Liver (tissue), 9 donors: ENCODE results near the gene RAI1. TPM values are rescaled to one million over a fixed set of nuclear protein-coding genes. Genes with fewer than 3 reads are reported as not detected.

ENCODE experiments used
- DNase-seq: peaks from one replicate; pipeline ENCODE4 v3.0.0-alpha.2; 2017; ENCODE audit warnings: low spot score
- H3K27ac ChIP-seq, 2 donors: one replicate each; pipeline ENCODE4 v1.7.0; 2013; ENCODE audit warnings: inconsistent platforms in 2 of 2, low read length in 2 of 2, control low read depth in 1 of 2, low read depth in 1 of 2, mild to moderate bottlenecking in 1 of 2
- H3K27me3 ChIP-seq, 4 donors: one replicate each; pipeline versions ENCODE4 v1.6.1 to v1.7.0; 2013; ENCODE audit warnings: low read length in 3 of 4, inconsistent platforms in 1 of 4, mild to moderate bottlenecking in 1 of 4, moderate library complexity in 1 of 4; ENCODE audit not compliant: control insufficient read depth in 4 of 4, insufficient read depth in 4 of 4
- H3K36me3 ChIP-seq, 4 donors: one replicate each; pipeline versions ENCODE4 v1.6.1 to v1.7.0; 2013; ENCODE audit warnings: low read length in 3 of 4, mild to moderate bottlenecking in 3 of 4, low read depth in 1 of 4, moderate library complexity in 1 of 4; ENCODE audit not compliant: control insufficient read depth in 4 of 4, insufficient read depth in 3 of 4
- H3K4me1 ChIP-seq, 4 donors: one replicate each; pipeline versions ENCODE4 v1.6.1 to v1.7.0; 2013; ENCODE audit warnings: low read length in 3 of 4, mild to moderate bottlenecking in 3 of 4, moderate library complexity in 1 of 4; ENCODE audit not compliant: control insufficient read depth in 4 of 4, insufficient read depth in 4 of 4
- H3K4me3 ChIP-seq, 3 donors: one replicate each; pipeline versions ENCODE4 v1.6.1 to v1.7.0; 2013; ENCODE audit warnings: low read length in 3 of 3, control low read depth in 1 of 3, low read depth in 1 of 3, mild to moderate bottlenecking in 1 of 3
- H3K9ac ChIP-seq, 2 donors: one replicate each; pipeline ENCODE4 v1.7.0; 2013; ENCODE audit warnings: low read length in 2 of 2, mild to moderate bottlenecking in 2 of 2, moderate library complexity in 2 of 2, control low read depth in 1 of 2, low read depth in 1 of 2
- H3K9me3 ChIP-seq, 4 donors: one replicate each; pipeline versions ENCODE4 v1.6.1 to v1.7.0; 2013; ENCODE audit warnings: low read length in 3 of 4; ENCODE audit not compliant: control insufficient read depth in 4 of 4
- FOXA1 ChIP-seq: IDR thresholded peaks from 2 replicates; pipeline ENCODE4 v1.6.1; 2016; ENCODE audit warnings: antibody characterized with exemption
- FOXA2 ChIP-seq: IDR thresholded peaks from 2 replicates; pipeline ENCODE4 v1.6.1; 2016; ENCODE audit warnings: antibody characterized with exemption
- HNF4A ChIP-seq, 2 donors: conservative IDR thresholded peaks; 2 replicates each; pipeline ENCODE4 v1.6.1; 2016; ENCODE audit warnings: antibody characterized with exemption in 2 of 2, mild to moderate bottlenecking in 2 of 2
- NR2F2 ChIP-seq: IDR thresholded peaks from 2 replicates; pipeline ENCODE4 v1.6.1; 2016; ENCODE audit warnings: antibody characterized with exemption
- RAD21 ChIP-seq, 2 donors: IDR thresholded peaks; 2 replicates each; pipeline ENCODE4 v1.6.1; 2016; ENCODE audit warnings: antibody characterized with exemption in 2 of 2, mild to moderate bottlenecking in 2 of 2
- TAF1 ChIP-seq: conservative IDR thresholded peaks from 2 replicates; pipeline ENCODE4 v1.6.1; 2016; ENCODE audit warnings: antibody characterized with exemption, mild to moderate bottlenecking
- YY1 ChIP-seq: IDR thresholded peaks from 2 replicates; pipeline ENCODE4 v1.6.1; 2016; ENCODE audit warnings: antibody characterized with exemption, mild to moderate bottlenecking
- WGBS: extraction: QIAGEN DNeasy Blood & Tissue Kit; methylation state at CpG from one replicate; pipeline ENCODE4 v1.1.7; 2013; 5-methylcytosine and 5-hydroxymethylcytosine counted together
- polyA plus RNA-seq, 2 donors: library from polyadenylated mRNA; stranded (reverse) in 1 of 2; unstranded in 1 of 2; fragments of 200-250 nt in 1 of 2; fragments of >200 nt in 1 of 2; fragmentation: Nextera tagmentation in 1 of 2; extraction: Ambion mirVana in 1 of 2; gene quantifications; one replicate each; pipeline versions ENCODE4 v1.2.1 to v1.2.3, GENCODE V29; 2013 to 2015
- total RNA-seq, 2 donors: library from RNA; depleted of rRNA; stranded (reverse); fragments of >200 nt; gene quantifications; one replicate each; pipeline ENCODE4 v1.2.3, GENCODE V29; 2014
- TF ChIP-seq, protein P1 (sequence below): fragments of 150-350 bp; IDR thresholded peaks from 2 replicates; pipeline ENCODE4 v1.5.1; 2017; ENCODE audit warnings: improper control_type of control experiment, low read depth, low read length; ENCODE audit not compliant: missing input control
- TF ChIP-seq, protein P2 (sequence below): IDR thresholded peaks from 2 replicates; pipeline ENCODE4 v1.6.1; 2016; ENCODE audit warnings: antibody characterized with exemption
- TF ChIP-seq, protein P3 (sequence below): IDR thresholded peaks from 2 replicates; pipeline ENCODE4 v1.6.1; 2016; ENCODE audit warnings: antibody characterized with exemption, mild to moderate bottlenecking
- TF ChIP-seq, protein P4 (sequence below): IDR thresholded peaks from 2 replicates; pipeline ENCODE4 v1.6.1; 2016; ENCODE audit warnings: antibody characterized with exemption
- donor health status: healthy.
- donor health status: healthy.
- donor health status: healthy.
- donor health status: healthy.
- donor health status: healthy.

Gene RAI1
- total and polyA plus RNA-seq, 4 donors: 0.57 to 7.6 (median 5.3) TPM

DNA sequence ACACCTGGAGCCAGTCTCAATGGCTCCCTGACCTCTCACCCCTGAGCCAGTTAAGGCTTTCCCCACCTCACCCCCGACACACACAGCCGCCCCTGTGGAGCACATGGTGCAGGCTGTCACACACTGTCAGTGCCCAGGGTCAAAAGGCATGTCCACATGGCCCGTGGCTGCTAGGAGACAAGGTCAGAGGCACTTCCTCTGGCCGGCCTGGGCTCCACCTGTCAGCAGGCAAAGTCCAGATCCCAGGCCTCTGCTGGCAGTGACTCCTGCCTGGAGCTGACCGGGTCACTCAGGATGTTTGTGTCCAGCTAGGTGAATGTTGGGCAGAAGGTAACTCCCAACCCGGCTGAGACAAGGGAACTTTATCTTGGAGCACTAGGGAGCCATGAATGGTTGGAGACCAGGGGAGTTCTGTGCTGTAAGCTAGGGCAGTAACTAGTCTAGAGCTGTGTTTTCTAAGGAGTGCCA is 149.5 kb downstream of the RAI1 start (continued):
- TF ChIP-seq, protein P1, sequence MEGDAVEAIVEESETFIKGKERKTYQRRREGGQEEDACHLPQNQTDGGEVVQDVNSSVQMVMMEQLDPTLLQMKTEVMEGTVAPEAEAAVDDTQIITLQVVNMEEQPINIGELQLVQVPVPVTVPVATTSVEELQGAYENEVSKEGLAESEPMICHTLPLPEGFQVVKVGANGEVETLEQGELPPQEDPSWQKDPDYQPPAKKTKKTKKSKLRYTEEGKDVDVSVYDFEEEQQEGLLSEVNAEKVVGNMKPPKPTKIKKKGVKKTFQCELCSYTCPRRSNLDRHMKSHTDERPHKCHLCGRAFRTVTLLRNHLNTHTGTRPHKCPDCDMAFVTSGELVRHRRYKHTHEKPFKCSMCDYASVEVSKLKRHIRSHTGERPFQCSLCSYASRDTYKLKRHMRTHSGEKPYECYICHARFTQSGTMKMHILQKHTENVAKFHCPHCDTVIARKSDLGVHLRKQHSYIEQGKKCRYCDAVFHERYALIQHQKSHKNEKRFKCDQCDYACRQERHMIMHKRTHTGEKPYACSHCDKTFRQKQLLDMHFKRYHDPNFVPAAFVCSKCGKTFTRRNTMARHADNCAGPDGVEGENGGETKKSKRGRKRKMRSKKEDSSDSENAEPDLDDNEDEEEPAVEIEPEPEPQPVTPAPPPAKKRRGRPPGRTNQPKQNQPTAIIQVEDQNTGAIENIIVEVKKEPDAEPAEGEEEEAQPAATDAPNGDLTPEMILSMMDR: no peak
- TF ChIP-seq FOXA2 (peak; percentile 79), FOXA1 (peak; percentile 78)
- TF ChIP-seq, protein P2, sequence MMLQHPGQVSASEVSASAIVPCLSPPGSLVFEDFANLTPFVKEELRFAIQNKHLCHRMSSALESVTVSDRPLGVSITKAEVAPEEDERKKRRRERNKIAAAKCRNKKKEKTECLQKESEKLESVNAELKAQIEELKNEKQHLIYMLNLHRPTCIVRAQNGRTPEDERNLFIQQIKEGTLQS: no peak

DNA sequence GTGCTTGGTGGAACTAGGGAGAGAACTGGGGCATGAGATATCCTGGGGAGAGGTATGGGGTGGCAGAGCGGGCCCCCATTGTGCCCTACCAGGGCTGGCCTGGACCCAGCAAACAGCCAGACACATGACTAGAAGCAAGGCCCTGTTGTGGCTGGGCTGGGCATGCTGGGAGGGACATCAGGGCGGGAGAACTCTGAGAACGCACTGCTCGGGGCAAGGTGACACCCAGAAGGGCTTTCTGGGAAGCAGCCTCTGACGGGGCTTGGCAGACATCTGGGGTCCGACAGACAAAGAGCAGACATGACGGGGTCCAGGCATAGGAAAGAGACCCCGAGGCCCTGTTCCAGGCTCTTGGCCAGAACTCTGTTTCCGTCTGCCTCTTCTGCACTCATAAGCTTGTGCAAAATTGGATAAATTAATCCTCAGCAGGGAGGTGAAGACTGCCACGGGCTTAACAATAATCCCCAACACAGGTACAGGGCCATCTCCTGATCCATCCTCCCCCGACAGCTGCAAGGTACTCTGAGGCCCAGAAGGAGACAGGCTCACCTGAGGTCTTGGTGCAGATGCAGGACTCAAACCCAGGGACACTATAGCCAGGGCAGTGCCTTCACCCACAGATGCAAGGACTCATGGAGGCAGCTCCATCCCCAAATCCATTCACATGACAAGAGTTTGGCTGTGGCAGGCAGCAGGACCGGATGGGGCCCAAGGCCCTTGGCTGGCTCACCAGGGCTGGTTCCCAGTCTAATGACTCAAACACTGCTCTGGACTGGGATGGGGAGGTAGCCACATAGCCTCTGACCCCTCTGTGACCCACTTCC is 150.2 kb downstream of the RAI1 start:
- Histone ChIP-seq H3K27me3 (no peaks in the 10 kb centered on the region), H3K36me3 (no peaks in the 10 kb centered on the region), H3K9me3 (no peaks in the 10 kb centered on the region), H3K4me3 (no peak overlapping the region), H3K4me1 (peaks cover 44 to 82% (median 60%) of the 10 kb centered on the region in 4 donors), H3K9ac (peak overlapping the region; percentile 32 to 44), H3K27ac (peak overlapping the region; percentile 84 to 87)
- DNase-seq: no peak
- WGBS: 38% methylated on average over 12 of the region's 12 CpGs
- TF ChIP-seq RAD21 (IDR thresholded peaks at IDR 0.05) (no peak), HNF4A (conservative IDR thresholded peaks at IDR 0.05) (no peak), YY1 (no peak), NR2F2 (no peak), TAF1 (no peak)
- TF ChIP-seq, protein P3, sequence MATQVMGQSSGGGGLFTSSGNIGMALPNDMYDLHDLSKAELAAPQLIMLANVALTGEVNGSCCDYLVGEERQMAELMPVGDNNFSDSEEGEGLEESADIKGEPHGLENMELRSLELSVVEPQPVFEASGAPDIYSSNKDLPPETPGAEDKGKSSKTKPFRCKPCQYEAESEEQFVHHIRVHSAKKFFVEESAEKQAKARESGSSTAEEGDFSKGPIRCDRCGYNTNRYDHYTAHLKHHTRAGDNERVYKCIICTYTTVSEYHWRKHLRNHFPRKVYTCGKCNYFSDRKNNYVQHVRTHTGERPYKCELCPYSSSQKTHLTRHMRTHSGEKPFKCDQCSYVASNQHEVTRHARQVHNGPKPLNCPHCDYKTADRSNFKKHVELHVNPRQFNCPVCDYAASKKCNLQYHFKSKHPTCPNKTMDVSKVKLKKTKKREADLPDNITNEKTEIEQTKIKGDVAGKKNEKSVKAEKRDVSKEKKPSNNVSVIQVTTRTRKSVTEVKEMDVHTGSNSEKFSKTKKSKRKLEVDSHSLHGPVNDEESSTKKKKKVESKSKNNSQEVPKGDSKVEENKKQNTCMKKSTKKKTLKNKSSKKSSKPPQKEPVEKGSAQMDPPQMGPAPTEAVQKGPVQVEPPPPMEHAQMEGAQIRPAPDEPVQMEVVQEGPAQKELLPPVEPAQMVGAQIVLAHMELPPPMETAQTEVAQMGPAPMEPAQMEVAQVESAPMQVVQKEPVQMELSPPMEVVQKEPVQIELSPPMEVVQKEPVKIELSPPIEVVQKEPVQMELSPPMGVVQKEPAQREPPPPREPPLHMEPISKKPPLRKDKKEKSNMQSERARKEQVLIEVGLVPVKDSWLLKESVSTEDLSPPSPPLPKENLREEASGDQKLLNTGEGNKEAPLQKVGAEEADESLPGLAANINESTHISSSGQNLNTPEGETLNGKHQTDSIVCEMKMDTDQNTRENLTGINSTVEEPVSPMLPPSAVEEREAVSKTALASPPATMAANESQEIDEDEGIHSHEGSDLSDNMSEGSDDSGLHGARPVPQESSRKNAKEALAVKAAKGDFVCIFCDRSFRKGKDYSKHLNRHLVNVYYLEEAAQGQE: no peak
- TF ChIP-seq, protein P4, sequence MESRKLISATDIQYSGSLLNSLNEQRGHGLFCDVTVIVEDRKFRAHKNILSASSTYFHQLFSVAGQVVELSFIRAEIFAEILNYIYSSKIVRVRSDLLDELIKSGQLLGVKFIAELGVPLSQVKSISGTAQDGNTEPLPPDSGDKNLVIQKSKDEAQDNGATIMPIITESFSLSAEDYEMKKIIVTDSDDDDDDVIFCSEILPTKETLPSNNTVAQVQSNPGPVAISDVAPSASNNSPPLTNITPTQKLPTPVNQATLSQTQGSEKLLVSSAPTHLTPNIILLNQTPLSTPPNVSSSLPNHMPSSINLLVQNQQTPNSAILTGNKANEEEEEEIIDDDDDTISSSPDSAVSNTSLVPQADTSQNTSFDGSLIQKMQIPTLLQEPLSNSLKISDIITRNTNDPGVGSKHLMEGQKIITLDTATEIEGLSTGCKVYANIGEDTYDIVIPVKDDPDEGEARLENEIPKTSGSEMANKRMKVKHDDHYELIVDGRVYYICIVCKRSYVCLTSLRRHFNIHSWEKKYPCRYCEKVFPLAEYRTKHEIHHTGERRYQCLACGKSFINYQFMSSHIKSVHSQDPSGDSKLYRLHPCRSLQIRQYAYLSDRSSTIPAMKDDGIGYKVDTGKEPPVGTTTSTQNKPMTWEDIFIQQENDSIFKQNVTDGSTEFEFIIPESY: no peak
- TF ChIP-seq, protein P1: no peak
